ENCODE results near the gene PCBP1. TPM values are rescaled to one million over a fixed set of nuclear protein-coding genes. Genes with fewer than 3 reads are reported as not detected.
"Not testable (repeated sequence)": the region's sequence is repeated elsewhere in the genome, so short reads cannot be mapped to it uniquely, and the experiment has no call there.

Gene PCBP1
- total RNA-seq, 1 donor from 2014 or later: 443 TPM

- Mint-ChIP-seq H3K4me3 (peak overlapping the region; percentile 88), H3K4me1 (peaks cover 39% of the 10 kb centered on the region), H3K27ac (peak overlapping the region; percentile 96), H3K9me3 (no peaks in the 10 kb centered on the region), H3K27me3 (no peaks in the 10 kb centered on the region), H3K36me3 (ENCODE audit: low read depth) (peaks cover 20% of the 10 kb centered on the region)
- no peak for DNase-seq
- intact Hi-C loops (cut with micrococcal nuclease): loop anchor here (1.0 kb wide), 4 partner anchors 8 to 28 kb away; partner anchors contain the start of gene PCBP1
These were observed 8.7 kb downstream of the PCBP1 start for GRCh38 chr2:70095720-70096670.

GRCh38 chr2:70098032-70098431, 10.8 kb downstream of the PCBP1 start:
- H3K4me1 Mint-ChIP-seq: peaks cover 30% of the 10 kb centered on the region
- peak overlapping the region; percentile 26 for H3K27ac Mint-ChIP-seq
- H3K4me3 Mint-ChIP-seq: no peak overlapping the region
- intact Hi-C loops (cut with micrococcal nuclease): no loop called here
- no peaks in the 10 kb centered on the region for H3K27me3 Mint-ChIP-seq
- no peak for DNase-seq
- H3K9me3 Mint-ChIP-seq: no peaks in the 10 kb centered on the region
- peaks cover 11% of the 10 kb centered on the region for H3K36me3 Mint-ChIP-seq (ENCODE audit: low read depth)

GRCh38 chr2:70099270-70099669, 12.0 kb downstream of the PCBP1 start:
- Mint-ChIP-seq H3K4me3 (no peak overlapping the region), H3K27ac (no peak overlapping the region), H3K9me3 (no peaks in the 10 kb centered on the region), H3K4me1 (peaks cover 36% of the 10 kb centered on the region), H3K27me3 (no peaks in the 10 kb centered on the region), H3K36me3 (ENCODE audit: low read depth) (peaks cover 9% of the 10 kb centered on the region)
- intact Hi-C loops (cut with micrococcal nuclease): no loop called here
- no peak for DNase-seq

DNA sequence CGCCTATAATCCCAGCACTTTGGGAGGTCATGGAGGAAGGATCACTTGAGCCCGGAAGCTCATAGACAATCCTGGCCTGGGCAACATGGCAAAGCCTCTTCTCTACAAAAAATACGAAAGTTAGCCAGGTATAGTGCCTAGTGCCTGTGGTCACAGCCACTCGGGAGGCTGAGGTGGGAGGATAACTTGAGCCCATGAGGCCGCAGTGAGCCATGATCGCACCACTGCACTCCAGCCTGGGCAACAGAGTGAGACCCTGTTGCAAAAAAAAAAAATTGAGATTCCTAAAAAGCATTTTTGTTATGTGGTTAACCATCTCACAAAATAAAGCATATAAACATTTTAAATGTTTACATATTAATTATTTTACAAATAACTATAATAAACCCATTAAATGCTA, 13.9 kb downstream of the PCBP1 start:
- Mint-ChIP-seq H3K27me3 (no peaks in the 10 kb centered on the region), H3K9me3 (no peaks in the 10 kb centered on the region), H3K27ac (no peak overlapping the region), H3K4me1 (peaks cover 31% of the 10 kb centered on the region), H3K36me3 (ENCODE audit: low read depth) (peaks cover 1% of the 10 kb centered on the region), H3K4me3 (no peak overlapping the region)
- intact Hi-C loops (cut with micrococcal nuclease): no loop called here
- no peak for DNase-seq

- H3K27me3 Mint-ChIP-seq; H3K27ac Mint-ChIP-seq; H3K4me3 Mint-ChIP-seq; intact Hi-C loops (cut with micrococcal nuclease); H3K9me3 Mint-ChIP-seq; DNase-seq; H3K36me3 Mint-ChIP-seq (ENCODE audit: low read depth): not testable (repeated sequence)
- H3K4me1 Mint-ChIP-seq: peaks cover 31% of the 10 kb centered on the region
These were observed 14.4 kb downstream of the PCBP1 start for GRCh38 chr2:70101686-70102085.

DNA sequence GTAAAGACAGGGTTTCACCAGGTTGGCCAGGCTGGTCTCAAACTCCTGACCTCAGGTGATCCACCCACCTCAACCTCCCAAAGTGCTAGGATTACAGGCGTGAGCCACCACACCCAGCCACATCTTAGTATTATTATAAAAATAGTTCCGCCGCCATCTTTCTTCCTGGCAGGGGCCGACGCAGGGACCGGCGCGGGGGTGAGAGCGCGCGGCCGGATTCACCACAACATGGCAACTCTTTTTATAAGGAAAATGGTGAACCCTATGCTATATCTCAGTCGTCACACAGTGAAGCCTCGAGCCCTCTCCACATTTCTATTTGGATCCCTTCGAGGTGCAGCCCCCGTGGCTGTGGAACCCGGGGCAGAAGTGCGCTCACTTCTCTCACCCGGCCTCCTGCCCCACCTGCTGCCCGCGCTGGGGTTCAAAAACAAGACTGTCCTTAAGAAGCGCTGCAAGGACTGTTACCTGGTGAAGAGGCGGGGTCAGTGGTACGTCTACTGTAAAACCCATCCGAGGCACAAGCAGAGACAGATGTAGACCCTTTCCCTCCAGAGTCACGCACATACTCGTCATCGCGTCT, 15.1 kb downstream of the PCBP1 start:
- not testable (repeated sequence) for H3K27ac Mint-ChIP-seq, H3K4me3 Mint-ChIP-seq

DNA sequence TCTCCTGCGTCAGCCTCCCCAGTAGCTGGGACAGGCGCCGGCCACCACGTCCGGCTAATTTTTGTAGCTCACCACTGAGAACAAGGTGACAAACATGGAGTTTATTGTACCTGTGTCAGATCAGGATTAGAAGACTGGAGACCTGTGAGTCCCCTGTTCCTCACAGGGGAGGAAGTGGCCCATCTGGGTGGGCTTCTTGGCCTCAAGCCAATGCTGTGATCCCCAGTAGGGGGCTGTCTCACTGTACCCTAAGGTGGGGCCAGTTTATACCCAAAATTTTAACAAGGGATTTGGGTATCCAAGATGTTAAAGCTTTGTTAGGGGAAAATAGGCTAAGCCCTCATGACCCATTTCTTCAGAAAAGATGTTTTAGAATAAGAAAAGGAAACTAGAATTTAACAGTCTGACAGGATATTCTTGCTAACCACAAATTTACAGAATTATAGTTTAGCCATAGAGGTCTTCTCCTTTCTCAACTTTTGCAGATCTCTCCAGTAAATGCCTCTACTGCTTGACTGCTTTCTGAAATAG, 16.3 kb downstream of the PCBP1 start:
- Mint-ChIP-seq H3K27ac (peak overlapping the region; percentile 89), H3K27me3 (no peaks in the 10 kb centered on the region), H3K4me1 (peaks cover 45% of the 10 kb centered on the region), H3K4me3 (peak overlapping the region; percentile 72), H3K36me3 (ENCODE audit: low read depth) (peaks cover 1% of the 10 kb centered on the region), H3K9me3 (no peaks in the 10 kb centered on the region)
- no peak for DNase-seq
- intact Hi-C loops (cut with micrococcal nuclease): loop anchor here (1.0 to 2.0 kb wide), 3 partner anchors 8 to 30 kb away; no protein-coding TSS in a partner anchor

More for the DNA sequence above, 15.1 kb downstream of the PCBP1 start:
- H3K36me3 Mint-ChIP-seq (ENCODE audit: low read depth); H3K27me3 Mint-ChIP-seq; intact Hi-C loops (cut with micrococcal nuclease); DNase-seq; H3K9me3 Mint-ChIP-seq: not testable (repeated sequence)
- H3K4me1 Mint-ChIP-seq: peaks cover 36% of the 10 kb centered on the region

DNA sequence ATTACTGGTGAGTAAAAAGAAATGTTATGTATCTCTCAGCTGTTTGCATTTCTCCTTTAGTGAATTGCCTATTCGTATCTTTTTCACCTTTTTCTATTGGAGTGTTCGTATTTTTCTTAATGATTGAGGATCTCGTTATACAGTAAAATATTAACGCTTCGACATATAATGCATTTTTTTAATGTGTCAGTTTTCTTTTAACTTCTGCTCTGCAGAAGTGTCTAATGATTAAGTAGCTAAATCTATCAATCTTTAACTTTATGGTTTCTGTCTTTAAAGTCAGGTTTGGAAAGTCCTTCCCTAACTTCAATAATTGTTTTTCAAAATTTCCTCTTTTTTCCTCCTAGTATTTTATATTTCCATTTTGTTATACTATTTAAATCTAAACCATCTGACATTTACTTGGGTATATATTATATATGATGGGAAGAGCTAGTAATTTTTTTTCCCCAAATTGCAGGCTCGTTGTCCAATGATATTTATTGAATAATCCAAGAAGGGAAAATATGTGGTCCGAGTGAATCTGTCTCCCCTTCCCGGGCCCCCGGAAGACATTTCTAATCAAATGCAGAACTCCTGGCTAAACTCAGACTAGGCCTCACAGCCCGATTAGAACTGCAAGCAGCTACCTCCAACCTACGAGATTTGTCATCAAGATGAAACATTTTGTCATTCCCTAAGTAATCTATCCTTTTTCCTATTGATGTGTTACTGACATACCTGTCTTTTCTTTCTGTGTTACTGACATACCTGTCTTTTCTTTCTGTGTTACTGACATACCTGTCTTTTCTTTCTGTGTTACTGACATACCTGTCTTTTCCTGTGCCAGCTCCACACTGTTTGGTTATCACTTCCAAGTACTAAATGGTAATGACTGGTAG, 17.2 kb downstream of the PCBP1 start:
- Mint-ChIP-seq H3K9me3 (no peaks in the 10 kb centered on the region), H3K4me3 (peak overlapping the region; percentile 72), H3K27me3 (no peaks in the 10 kb centered on the region), H3K27ac (peak overlapping the region; percentile 89), H3K4me1 (peaks cover 48% of the 10 kb centered on the region), H3K36me3 (ENCODE audit: low read depth) (peaks cover 1% of the 10 kb centered on the region)
- DNase-seq: peak; percentile 80
- intact Hi-C loops (cut with micrococcal nuclease): loop anchor here (1.0 to 2.0 kb wide), 3 partner anchors 9 to 29 kb away; no protein-coding TSS in a partner anchor

DNA sequence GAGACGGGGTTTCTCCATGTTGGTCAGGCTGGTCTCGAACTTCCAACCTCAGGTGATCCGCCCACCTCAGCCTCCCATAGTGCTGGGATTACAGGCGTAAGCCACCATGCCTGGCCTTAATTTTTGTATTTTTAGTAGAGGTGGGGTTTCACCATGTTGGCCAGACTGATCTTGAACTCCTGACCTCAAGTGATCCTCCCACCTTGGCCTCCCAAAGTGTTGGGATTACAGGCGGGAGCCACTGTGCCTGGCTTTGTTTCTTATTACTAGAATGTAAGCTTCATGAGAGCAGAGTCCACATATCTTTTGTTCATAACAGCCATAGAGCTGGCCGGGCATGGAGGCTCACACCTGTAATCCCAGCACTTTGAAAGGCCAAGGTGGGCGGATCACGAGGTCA, 18.9 kb downstream of the PCBP1 start:
- H3K36me3 Mint-ChIP-seq (ENCODE audit: low read depth); intact Hi-C loops (cut with micrococcal nuclease); H3K4me3 Mint-ChIP-seq; H3K27ac Mint-ChIP-seq; H3K9me3 Mint-ChIP-seq; DNase-seq; H3K27me3 Mint-ChIP-seq: not testable (repeated sequence)
- peaks cover 53% of the 10 kb centered on the region for H3K4me1 Mint-ChIP-seq

DNA sequence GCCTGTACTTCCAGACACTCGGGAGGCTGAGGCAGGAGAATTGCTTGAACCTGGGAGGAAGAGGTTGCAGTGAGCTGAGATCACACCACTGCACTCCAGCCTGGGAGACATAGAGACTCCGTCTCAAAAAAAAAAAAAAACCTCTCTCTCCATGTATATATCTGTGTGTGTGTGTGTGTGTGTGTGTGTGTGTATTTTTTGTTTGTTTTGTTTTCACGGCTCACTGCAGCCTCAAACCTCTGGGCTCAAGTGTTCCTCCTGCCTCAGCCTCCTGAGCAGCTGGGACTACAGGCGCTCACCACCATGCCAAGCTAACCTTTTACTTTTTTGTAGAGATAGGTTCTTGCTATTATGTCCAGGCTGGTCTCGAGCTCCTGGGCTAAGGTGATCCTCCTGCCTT, 23.1 kb downstream of the PCBP1 start:
- H3K36me3 Mint-ChIP-seq (ENCODE audit: low read depth); DNase-seq; H3K4me3 Mint-ChIP-seq; intact Hi-C loops (cut with micrococcal nuclease); H3K27me3 Mint-ChIP-seq; H3K9me3 Mint-ChIP-seq: not testable (repeated sequence)
- peaks cover 42% of the 10 kb centered on the region for H3K4me1 Mint-ChIP-seq
- H3K27ac Mint-ChIP-seq: peak overlapping the region; percentile 80

GRCh38 chr2:70111752-70112591, 24.7 kb downstream of the PCBP1 start:
- no peak overlapping the region for H3K4me3 Mint-ChIP-seq
- no peak overlapping the region for H3K27ac Mint-ChIP-seq
- H3K27me3 Mint-ChIP-seq: no peaks in the 10 kb centered on the region
- H3K9me3 Mint-ChIP-seq: no peaks in the 10 kb centered on the region
- H3K4me1 Mint-ChIP-seq: peaks cover 50% of the 10 kb centered on the region
- intact Hi-C loops (cut with micrococcal nuclease): no loop called here
- no peak for DNase-seq
- no peaks in the 10 kb centered on the region for H3K36me3 Mint-ChIP-seq (ENCODE audit: low read depth)

GRCh38 chr2:70113359-70114070, 26.2 kb downstream of the PCBP1 start:
- Mint-ChIP-seq H3K4me3 (no peak overlapping the region), H3K36me3 (ENCODE audit: low read depth) (no peaks in the 10 kb centered on the region), H3K27me3 (no peaks in the 10 kb centered on the region), H3K27ac (no peak overlapping the region), H3K4me1 (peaks cover 40% of the 10 kb centered on the region), H3K9me3 (no peaks in the 10 kb centered on the region)
- DNase-seq: no peak
- intact Hi-C loops (cut with micrococcal nuclease): no loop called here

Measured in activated CD4-positive, alpha-beta T cell treated with anti-CD3 and anti-CD28 coated beads, Interleukin-2, amount 10 ng/mL, durations not matched to agents 24 days and 14 days (primary cell).